ENCODE data around the gene DLG2.
"Not testable (repeated sequence)": the region's sequence is repeated elsewhere in the genome, so short reads cannot be mapped to it uniquely, and the experiment has no call there.

Gene DLG2

DNA sequence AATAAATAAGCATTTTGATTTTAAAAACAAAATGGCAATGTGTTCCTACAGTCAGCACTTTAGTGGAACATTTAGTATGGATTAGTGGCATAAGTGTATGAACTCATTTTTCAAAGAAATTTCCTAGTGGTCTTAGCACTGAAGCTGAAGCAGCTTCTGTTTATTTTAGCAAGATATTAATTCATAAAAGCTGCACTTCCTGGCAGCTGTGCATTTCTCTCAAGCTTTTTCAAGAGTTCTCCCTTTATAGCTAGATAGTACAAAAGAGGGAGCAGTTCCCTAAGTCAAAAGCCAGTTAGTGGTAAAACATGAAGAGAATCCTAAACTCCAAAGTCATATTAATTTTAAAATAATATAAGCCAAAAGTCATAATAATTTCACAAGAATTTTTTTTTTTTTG lies 1304.9 kb downstream of the DLG2 start:
- POLR2A ChIA-PET = no interaction called here
- CTCF ChIA-PET = no interaction called here
- TF ChIP-seq, protein P1, sequence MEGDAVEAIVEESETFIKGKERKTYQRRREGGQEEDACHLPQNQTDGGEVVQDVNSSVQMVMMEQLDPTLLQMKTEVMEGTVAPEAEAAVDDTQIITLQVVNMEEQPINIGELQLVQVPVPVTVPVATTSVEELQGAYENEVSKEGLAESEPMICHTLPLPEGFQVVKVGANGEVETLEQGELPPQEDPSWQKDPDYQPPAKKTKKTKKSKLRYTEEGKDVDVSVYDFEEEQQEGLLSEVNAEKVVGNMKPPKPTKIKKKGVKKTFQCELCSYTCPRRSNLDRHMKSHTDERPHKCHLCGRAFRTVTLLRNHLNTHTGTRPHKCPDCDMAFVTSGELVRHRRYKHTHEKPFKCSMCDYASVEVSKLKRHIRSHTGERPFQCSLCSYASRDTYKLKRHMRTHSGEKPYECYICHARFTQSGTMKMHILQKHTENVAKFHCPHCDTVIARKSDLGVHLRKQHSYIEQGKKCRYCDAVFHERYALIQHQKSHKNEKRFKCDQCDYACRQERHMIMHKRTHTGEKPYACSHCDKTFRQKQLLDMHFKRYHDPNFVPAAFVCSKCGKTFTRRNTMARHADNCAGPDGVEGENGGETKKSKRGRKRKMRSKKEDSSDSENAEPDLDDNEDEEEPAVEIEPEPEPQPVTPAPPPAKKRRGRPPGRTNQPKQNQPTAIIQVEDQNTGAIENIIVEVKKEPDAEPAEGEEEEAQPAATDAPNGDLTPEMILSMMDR (IDR thresholded peaks at IDR 0.05; ENCODE audit: insufficient read depth, low read length, missing control alignments) = no peak
- H3K4me3 ChIP-seq (ENCODE audit: low read depth, low read length) = no peak overlapping the region
- no peak for DNase-seq (ENCODE audit: low read depth, low spot score)

DNA sequence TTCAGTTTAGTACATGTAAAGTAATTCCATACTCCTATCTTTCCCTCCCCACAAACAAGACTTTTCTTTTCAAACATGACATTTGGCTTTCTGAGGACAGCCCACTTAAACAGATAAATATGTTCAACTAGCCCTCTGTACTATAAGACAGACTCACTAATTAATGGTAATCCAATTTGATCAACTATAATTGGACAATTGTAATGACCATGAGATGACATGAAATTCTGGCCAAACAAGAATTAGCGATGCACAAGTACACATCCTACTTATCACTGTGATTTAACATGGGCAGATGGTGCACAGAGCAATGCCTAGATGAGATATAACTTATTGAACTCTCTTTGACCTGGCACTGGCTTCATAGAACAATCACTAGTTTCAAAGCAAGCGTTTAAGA lies 1307.3 kb downstream of the DLG2 start:
- ChIA-PET CTCF (no interaction called here), POLR2A (no interaction called here)
- TF ChIP-seq, protein P1 (IDR thresholded peaks at IDR 0.05; ENCODE audit: insufficient read depth, low read length, missing control alignments) = no peak

DNA sequence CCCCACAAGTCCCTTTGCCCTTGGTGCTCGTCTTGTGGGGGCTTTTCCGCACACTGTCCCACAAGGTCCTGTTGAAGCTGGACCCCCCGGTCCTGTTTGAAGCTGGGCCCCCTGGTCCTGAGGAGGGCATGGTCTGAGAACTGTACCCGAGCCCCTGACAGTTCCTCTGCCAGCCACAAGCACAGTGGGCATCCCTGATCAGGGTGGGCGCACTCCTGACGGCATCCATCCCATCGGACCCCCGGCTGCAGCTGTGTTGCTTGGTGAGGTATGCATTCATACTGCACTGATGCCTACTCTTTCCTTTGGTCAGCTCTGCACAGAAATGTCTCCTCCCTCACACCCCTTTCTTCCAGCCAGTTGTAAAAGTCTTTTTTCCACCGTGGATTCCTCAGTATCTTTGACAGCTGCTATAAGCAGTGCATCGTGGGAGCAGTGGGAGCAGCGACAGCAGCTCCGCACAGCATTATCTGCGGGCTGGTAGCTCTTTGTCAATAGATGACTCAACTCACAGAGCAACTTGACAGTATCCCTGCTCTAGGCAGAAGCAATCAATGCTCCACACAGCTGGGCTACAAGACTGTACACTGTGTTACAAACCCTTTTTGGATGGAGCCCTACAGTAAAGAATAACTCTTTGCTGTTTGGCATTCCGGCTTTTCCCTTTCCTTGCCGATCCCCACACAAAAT lies 1310.1 kb downstream of the DLG2 start:
- POLR2A ChIA-PET = no interaction called here

More for the DNA sequence above, 1307.3 kb downstream of the DLG2 start:
- DNase-seq (ENCODE audit: low read depth, low spot score) = no peak
- no peak overlapping the region for H3K4me3 ChIP-seq (ENCODE audit: low read depth, low read length)

DNA sequence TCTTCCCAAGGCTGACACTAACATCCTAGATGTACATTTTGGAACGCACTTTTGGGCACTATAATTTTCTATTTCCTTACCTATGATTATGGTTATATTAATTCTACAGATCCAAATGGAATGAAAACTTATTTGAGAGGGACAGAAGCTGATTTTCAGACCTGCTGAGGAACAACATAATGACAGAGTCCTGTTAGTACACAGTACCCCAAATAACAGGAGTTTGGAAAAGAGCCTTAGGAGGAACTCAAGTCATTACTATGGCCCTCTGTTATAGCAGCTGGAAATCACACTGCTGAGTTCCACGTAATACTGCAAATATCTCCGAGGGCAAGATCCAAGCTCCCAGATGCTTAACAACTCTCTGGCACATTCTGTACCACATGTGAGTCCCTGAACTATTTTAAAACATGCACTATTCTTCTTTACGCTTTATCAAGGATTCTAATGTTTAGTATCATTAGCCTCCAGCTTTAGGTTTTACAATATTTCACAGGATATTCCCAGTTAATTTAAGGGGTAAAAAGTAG lies 1313.2 kb downstream of the DLG2 start:
- CTCF ChIA-PET = no interaction called here

More for the DNA sequence above, 1310.1 kb downstream of the DLG2 start:
- TF ChIP-seq, protein P1 (IDR thresholded peaks at IDR 0.05; ENCODE audit: insufficient read depth, low read length, missing control alignments) = no peak
- DNase-seq (ENCODE audit: low read depth, low spot score) = no peak
- CTCF ChIA-PET = no interaction called here
- no peak overlapping the region for H3K4me3 ChIP-seq (ENCODE audit: low read depth, low read length)

DNA sequence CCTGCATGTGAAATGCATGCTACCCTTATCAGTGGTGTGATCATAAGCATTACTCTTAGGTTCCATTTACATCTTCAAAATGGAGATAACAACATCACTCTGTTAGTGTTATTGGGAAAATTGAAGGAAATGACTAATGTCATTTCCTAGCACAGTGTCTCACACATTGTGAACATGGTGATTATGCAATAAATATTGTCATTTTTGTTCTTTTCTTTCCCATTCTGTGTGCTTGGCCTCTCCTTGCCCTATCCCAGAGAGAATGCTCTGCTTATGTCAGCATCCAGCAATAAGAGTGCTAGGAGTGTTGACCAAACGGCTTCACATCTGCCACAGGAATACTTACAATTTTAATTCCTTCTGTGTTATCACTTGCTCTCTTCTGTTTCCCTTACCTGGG lies 1316.9 kb downstream of the DLG2 start:
- POLR2A ChIA-PET = no interaction called here
- CTCF ChIA-PET = no interaction called here

More for the DNA sequence above, 1313.2 kb downstream of the DLG2 start:
- no peak for DNase-seq (ENCODE audit: low read depth, low spot score)
- H3K4me3 ChIP-seq (ENCODE audit: low read depth, low read length) = no peak overlapping the region
- POLR2A ChIA-PET = no interaction called here
- TF ChIP-seq, protein P1 (IDR thresholded peaks at IDR 0.05; ENCODE audit: insufficient read depth, low read length, missing control alignments) = no peak

DNA sequence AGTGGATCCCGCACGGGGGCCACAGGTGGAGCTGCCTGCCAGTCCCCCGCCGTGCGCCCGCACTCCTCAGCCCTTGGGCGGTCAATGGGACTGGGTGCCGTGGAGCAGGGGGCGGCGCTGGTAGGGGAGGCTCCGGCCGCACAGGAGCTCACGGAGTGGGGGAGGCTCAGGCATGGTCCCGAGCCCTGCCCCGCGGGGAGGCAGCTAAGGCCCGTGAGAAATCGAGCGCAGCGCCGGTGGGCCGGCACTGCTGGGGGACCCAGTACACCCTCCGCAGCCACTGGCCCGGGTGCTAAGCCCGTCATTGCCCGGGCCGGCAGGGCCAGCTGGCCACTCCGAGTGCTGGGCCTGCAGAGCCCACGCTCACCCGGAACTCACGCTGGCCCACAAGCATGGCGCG lies 1318.7 kb downstream of the DLG2 start:
- POLR2A ChIA-PET; DNase-seq (ENCODE audit: low read depth, low spot score); CTCF ChIA-PET; H3K4me3 ChIP-seq (ENCODE audit: low read depth, low read length): not testable (repeated sequence)

More for the DNA sequence above, 1316.9 kb downstream of the DLG2 start:
- no peak overlapping the region for H3K4me3 ChIP-seq (ENCODE audit: low read depth, low read length)
- no peak for DNase-seq (ENCODE audit: low read depth, low spot score)
- TF ChIP-seq, protein P1 (IDR thresholded peaks at IDR 0.05; ENCODE audit: insufficient read depth, low read length, missing control alignments) = no peak

DNA sequence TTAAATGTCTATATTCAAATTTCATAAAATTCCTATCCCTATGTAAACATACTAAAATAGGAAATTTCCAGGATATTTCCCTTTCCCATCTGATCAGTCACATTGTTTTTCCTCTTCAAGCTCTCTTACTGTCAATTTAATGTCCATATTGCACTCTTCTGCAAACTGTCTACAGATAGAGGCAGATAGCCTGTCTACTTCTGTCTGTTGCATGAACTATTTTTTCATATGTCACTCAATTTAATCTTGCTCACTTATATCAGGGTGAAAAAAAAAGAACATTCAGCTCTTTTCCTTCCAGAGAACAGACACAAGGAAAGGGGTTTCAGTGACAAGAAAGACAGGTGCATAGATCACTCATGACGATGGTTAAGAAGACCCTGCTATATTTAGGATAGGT lies 1327.1 kb downstream of the DLG2 start:
- CTCF ChIA-PET = interaction anchor here (1.2 kb wide), 1 partner anchor 9 kb away, joined by 3 read pairs; no protein-coding TSS in a partner anchor
- TF ChIP-seq, protein P1 (IDR thresholded peaks at IDR 0.05; ENCODE audit: insufficient read depth, low read length, missing control alignments) = no peak
- no peak overlapping the region for H3K4me3 ChIP-seq (ENCODE audit: low read depth, low read length)
- DNase-seq (ENCODE audit: low read depth, low spot score) = no peak
- POLR2A ChIA-PET = no interaction called here
